Right cardiac atrium (tissue), 5 donors: Measurements from ENCODE around the gene C6orf132. TPM values are rescaled to one million over a fixed set of nuclear protein-coding genes. Genes with fewer than 3 reads are reported as not detected.

Experiments used
- ATAC-seq, 2 donors: fragments of 200-7000 bp; cut with Tn5 transposase; one replicate each; pipeline versions ENCODE4 v1.8.0 to v1.9.1; 2020; ENCODE audit warnings: moderate library complexity in 2 of 2, mild to moderate bottlenecking in 1 of 2
- DNase-seq, 3 donors: peaks; one replicate each; pipeline ENCODE4 v3.0.0-alpha.2; 2020
- H3K27ac ChIP-seq: one replicate; pipeline ENCODE4 v1.5.1; 2013; ENCODE audit warnings: mild to moderate bottlenecking, low read length, control low read depth, moderate library complexity
- H3K27me3 ChIP-seq: one replicate; pipeline ENCODE4 v1.6.1; 2013; ENCODE audit not compliant: control insufficient read depth, insufficient read depth
- H3K4me1 ChIP-seq: one replicate; pipeline ENCODE4 v1.6.1; 2013; ENCODE audit warnings: low read length; ENCODE audit not compliant: control insufficient read depth, insufficient read depth
- H3K4me3 ChIP-seq: one replicate; pipeline ENCODE4 v1.5.1; 2013; ENCODE audit warnings: low read length, control low read depth
- H3K9me3 ChIP-seq: one replicate; pipeline ENCODE4 v1.6.1; 2013; ENCODE audit warnings: low read length; ENCODE audit not compliant: control insufficient read depth
- WGBS: extraction: QIAGEN DNeasy Blood & Tissue Kit; methylation state at CpG from one replicate; pipeline ENCODE4 v1.1.7; 2013; 5-methylcytosine and 5-hydroxymethylcytosine counted together
- intact Hi-C, 4 donors: fragments of 100-400 bp; cut with DNase I; formaldehyde crosslinking; loops; one replicate each; pipeline versions ENCODE4 v1.11.0 to v1.14.0; 2022 to 2023
- long read RNA-seq, 4 donors: library from polyadenylated mRNA; unstranded; transcript quantifications; one replicate each; pipeline ENCODE4 v2.0.0, GENCODE V29; 2020 to 2021
- polyA plus RNA-seq: library from polyadenylated mRNA; stranded (reverse); fragments of 200-250 nt; gene quantifications from one replicate; pipeline ENCODE4 v1.2.3, GENCODE V29; 2013
- total RNA-seq, 4 donors: library from RNA; stranded (reverse); fragmentation: NEBNext Ultra II Directional; extraction: Animal tissue kit (Norgen Biotek cat#: 25700); gene quantifications; one replicate each; pipeline ENCODE4 v1.2.1, GENCODE V29; 2021
- donor health status: healthy with polysubstance abuse.
- donor health status: DM: no; HTN: yes; CAD: no.
- donor health status: DM: no; HTN: no; CAD: no.
- donor health status: DM: no; HTN: yes; CAD: no; lungs with severe emphysema.
- donor health status: DM: yes; HTN: yes; CAD: no.

C6orf132 gene, protein sequence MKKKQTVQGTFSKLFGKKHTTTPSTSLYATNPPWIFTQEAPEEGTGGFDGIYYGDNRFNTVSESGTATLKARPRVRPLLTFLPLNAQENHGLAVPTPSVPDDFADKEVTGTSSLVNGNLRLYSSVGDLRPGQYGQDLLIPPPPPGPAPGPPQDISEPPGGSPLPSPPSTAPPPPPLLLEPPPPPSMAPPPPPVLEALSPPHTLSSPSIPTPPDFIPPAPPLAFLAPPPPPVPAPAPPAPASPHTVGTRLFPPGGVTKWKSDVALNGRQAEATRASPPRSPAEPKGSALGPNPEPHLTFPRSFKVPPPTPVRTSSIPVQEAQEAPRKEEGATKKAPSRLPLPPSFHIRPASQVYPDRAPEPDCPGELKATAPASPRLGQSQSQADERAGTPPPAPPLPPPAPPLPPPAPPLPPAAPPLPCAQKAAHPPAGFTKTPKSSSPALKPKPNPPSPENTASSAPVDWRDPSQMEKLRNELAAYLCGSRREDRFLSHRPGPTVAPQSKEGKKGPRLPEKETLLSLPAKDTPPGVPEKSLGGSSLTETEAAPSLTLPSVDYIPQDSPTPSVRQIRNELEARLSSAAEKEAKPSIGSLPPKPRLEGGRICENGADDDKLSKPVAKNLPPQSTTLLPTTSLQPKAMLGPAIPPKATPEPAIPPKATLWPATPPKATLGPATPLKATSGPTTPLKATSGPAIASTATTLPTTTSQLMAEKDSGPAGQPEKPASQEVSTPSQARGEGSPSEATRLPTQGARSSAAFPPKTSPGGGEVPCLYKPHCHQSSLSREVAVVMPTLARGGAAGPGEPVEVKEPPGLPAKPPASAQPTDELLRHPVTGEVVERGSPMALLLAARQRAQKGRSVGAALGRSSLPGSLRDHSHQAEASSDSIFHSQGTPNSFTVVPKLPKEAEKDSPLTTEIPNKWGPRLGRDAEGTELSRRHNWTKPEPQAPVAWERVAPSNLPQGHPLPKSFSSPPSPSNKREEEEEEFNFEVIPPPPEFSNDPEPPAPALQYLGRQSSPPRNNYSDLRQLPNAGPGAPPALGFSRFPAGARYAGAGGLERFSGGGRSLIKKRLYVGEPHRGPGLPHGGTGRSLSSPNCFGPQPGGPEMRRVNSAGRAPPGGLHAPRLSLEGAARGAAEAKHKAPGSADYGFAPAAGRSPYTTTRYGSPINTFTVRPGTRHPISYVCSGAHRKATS
- total RNA-seq (1 to 10 TPM in 3 of 4 donors, under 1 TPM in 1; 0.64 to 2.4 (median 1.6) TPM), polyA plus RNA-seq (1.8 TPM)
- long read RNA-seq, donor 1, partial matches to known transcripts = 0 of 1 reads
- long read RNA-seq, donor 1, other reads (novel, unspliced or antisense) = 1 of 1 reads
- long read RNA-seq, donor 2, partial matches to known transcripts = 0 of 3 reads
- long read RNA-seq, donor 2, other reads (novel, unspliced or antisense) = 2 of 3 reads
- long read RNA-seq, donor 3 = 0 reads
- long read RNA-seq, donor 4 = 0 reads

DNA sequence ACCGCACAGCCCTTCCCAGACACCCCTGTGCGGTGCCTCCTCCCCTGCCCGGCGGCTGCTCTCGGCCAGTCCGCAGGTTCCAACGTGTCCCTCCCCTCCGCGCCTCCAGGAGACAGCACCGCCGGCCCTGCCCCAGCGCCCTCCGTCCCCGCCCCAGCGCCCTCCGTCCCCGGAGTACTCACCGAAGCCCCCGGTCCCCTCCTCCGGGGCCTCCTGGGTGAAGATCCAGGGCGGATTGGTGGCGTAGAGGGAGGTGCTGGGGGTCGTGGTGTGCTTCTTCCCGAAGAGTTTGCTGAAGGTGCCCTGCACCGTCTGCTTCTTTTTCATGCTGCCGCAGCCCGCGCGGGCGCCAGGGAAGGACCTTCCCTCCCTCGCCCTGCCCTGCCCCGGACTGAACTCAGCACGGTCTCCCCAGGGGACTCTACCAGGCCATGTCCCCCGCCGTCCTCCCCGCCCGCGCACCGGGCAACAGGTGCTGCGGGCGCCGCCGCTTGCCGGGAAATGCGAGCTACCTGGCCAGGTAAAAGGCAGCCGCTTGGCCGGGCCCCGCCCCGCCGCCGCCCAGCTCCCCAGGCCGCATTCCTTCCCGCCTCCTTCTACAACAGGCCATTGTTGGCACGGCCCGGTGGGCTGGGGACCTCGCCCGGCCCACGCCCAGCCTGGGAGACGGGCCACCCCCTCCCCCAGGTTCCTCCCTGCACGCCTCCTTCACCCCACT is at the start of gene C6orf132:
TSS of gene C6orf132 (minus strand) at position 503 of the 718 bp plus-strand sequence. CDS start at position 327, 176 bp downstream.
- intact Hi-C loops = no loop called here
- Histone ChIP-seq H3K4me1 (no peaks in the 10 kb centered on the region), H3K9me3 (no peaks in the 10 kb centered on the region), H3K27ac (no peak within 1 kb of the TSS), H3K27me3 (no peaks in the 10 kb centered on the region), H3K4me3 (peak within 1 kb of the TSS; percentile 40)
- ATAC-seq = peak; percentile 58 to 60
- WGBS = 4% methylated on average over 60 of the region's 60 CpGs
- peak in 2 of 3 donors; percentile 67 to 78 for DNase-seq

- H3K4me3 ChIP-seq = no peak overlapping the region
- no peaks in the 10 kb centered on the region for H3K27me3 ChIP-seq
- 60% methylated on average over 5 of the region's 5 CpGs for WGBS
- ATAC-seq (no peak), DNase-seq (no peak)
- H3K4me1 ChIP-seq = no peaks in the 10 kb centered on the region
- H3K9me3 ChIP-seq = no peaks in the 10 kb centered on the region
- no peak overlapping the region for H3K27ac ChIP-seq
- intact Hi-C loops = no loop called here
Measured at GRCh38 chr6:42190554-42191183, 48.2 kb upstream of the C6orf132 start.

DNA sequence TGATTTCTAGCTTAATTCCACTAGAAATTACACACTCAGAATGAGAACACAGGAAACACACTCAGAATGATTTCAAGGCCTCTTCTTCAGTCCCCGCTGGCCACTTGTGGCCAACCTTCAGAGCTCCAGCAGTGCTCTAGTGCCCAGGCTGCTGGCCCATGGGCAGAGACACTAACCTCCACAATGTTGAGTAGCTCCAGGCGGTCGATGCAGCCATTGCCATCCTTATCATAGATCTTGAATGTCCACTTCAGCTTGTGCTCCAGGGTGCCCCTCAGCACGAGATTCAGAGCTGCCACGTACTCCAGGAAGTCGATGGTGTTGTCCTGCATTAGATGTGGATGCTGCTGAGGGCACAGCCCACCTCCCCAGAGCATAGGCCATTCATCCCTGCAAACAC is 46.0 kb upstream of the C6orf132 start:
- Histone ChIP-seq H3K4me1 (no peaks in the 10 kb centered on the region), H3K27me3 (no peaks in the 10 kb centered on the region), H3K9me3 (no peaks in the 10 kb centered on the region), H3K4me3 (no peak overlapping the region), H3K27ac (no peak overlapping the region)
- ATAC-seq (no peak), DNase-seq (no peak)
- WGBS = 70% methylated on average over 6 of the region's 6 CpGs
- intact Hi-C loops = no loop called here

DNA sequence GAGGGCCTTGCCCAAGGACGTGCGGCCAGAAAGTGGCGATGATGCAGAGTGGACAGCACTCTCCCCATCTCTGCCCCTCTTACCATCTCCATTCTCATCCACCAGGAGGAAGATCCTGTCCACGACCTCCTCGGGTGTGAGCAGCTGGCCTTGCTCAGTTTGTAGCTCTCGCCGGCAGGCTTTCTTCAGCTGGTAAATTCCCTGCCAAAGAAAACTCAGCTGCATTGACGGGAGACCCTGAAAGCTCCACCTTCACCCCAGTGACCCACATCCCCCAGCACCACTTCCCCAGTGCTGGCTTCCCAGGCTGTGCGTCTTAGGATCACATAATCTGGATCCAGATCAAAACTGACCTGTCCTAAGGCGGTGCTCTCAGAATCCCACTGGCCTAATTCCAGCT is 43.2 kb upstream of the C6orf132 start:
- DNase-seq (no peak), ATAC-seq (no peak)
- H3K27me3 ChIP-seq = no peaks in the 10 kb centered on the region
- 49% methylated on average over 10 of the region's 10 CpGs for WGBS
- H3K9me3 ChIP-seq = no peaks in the 10 kb centered on the region
- intact Hi-C loops = no loop called here
- H3K4me3 ChIP-seq = no peak overlapping the region
- no peak overlapping the region for H3K27ac ChIP-seq
- H3K4me1 ChIP-seq = no peaks in the 10 kb centered on the region

DNA sequence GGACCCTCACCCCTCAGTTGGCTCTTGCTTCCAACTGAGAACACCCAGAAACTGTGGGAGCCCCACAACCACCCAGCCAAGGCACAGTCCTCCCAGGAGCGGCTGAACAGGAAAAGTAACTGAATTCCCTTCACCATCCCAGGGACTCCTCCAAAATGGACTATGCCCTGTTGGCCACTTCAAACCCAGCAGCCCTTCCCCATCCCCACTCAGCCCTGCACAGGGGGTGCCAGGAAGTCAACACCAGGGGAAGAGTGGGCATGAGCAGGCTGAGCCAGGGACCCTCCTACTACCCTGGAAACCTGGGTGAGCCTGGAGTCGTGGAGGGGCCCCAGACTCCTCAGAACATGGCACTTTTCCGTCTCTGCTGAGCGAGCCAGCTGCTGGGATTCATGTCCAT is 42.1 kb upstream of the C6orf132 start:
- intact Hi-C loops = no loop called here
- H3K27ac ChIP-seq = no peak overlapping the region
- H3K4me1 ChIP-seq = no peaks in the 10 kb centered on the region
- ATAC-seq = peak in 1 of 2 donors; percentile 20
- no peaks in the 10 kb centered on the region for H3K9me3 ChIP-seq
- DNase-seq = no peak
- 90% methylated on average over 4 of the region's 4 CpGs for WGBS
- H3K27me3 ChIP-seq = no peaks in the 10 kb centered on the region
- no peak overlapping the region for H3K4me3 ChIP-seq

GRCh38 chr6:42182101-42182500 is 39.7 kb upstream of the C6orf132 start:
- H3K4me3 ChIP-seq = no peak overlapping the region
- H3K27me3 ChIP-seq = no peaks in the 10 kb centered on the region
- intact Hi-C loops = no loop called here
- WGBS = 63% methylated on average over 5 of the region's 5 CpGs
- H3K4me1 ChIP-seq = no peaks in the 10 kb centered on the region
- ATAC-seq (no peak), DNase-seq (no peak)
- no peak overlapping the region for H3K27ac ChIP-seq
- H3K9me3 ChIP-seq = no peaks in the 10 kb centered on the region

DNA sequence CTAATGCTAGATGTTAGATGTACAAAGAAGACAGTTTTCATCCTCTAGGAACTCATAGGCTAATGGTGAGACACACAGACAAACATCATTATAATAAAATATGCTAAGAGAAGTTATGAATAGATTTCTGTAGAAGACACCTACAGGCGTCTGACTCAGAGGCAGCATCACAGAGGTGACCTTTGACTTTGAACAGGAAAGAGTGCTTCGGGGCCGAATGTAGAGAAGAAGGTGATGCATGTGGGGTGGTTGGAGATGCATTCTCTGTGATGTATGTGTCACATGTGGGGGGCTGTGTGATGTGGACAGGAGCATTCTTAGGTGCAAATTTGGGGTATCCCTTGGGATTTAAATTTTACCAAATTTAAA is 37.5 kb upstream of the C6orf132 start:
- no peak overlapping the region for H3K4me3 ChIP-seq
- no peaks in the 10 kb centered on the region for H3K27me3 ChIP-seq
- intact Hi-C loops = no loop called here
- H3K4me1 ChIP-seq = no peaks in the 10 kb centered on the region
- H3K27ac ChIP-seq = no peak overlapping the region
- ATAC-seq (no peak), DNase-seq (no peak)
- 76% methylated on average over 3 of the region's 3 CpGs for WGBS
- no peaks in the 10 kb centered on the region for H3K9me3 ChIP-seq

DNA sequence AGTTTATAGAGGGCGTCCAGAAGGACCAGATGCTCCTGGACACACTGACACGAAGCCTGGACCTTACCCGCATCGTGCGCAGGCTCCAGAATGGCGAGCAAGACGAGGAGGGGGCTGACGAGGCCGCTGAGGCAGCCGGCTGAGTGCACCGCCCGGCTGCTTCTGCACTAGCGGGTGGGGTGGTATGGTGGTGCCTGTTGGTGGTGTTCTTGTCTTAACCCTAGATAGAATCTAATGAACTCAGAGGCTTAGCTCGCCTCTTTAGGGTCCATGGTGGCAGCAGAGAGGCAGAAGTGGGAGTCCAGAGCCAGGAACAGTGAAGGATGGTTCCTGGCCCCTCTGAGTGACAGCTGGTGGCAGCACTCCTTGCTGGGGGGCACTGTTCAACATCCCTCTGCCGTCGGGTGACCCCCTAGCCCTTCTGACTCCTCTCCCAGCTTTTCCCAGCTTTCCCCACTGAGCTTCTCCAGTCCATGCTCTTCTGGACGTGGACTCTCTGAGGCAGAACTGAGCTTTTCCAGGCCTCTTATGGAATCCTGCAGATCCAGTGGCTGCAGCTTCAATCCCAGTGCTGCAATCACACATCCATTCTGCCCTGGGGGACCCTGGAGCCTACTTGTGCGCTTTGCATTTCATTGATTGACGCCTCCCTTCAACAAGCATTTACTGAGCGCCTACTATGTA is 37.0 kb upstream of the C6orf132 start:
- intact Hi-C loops = no loop called here
- no peak for ATAC-seq
- DNase-seq = no peak
- H3K4me1 ChIP-seq = no peaks in the 10 kb centered on the region
- no peaks in the 10 kb centered on the region for H3K27me3 ChIP-seq
- H3K9me3 ChIP-seq = no peaks in the 10 kb centered on the region
- no peak overlapping the region for H3K4me3 ChIP-seq
- WGBS = 90% methylated on average over 20 of the region's 20 CpGs
- no peak overlapping the region for H3K27ac ChIP-seq

DNA sequence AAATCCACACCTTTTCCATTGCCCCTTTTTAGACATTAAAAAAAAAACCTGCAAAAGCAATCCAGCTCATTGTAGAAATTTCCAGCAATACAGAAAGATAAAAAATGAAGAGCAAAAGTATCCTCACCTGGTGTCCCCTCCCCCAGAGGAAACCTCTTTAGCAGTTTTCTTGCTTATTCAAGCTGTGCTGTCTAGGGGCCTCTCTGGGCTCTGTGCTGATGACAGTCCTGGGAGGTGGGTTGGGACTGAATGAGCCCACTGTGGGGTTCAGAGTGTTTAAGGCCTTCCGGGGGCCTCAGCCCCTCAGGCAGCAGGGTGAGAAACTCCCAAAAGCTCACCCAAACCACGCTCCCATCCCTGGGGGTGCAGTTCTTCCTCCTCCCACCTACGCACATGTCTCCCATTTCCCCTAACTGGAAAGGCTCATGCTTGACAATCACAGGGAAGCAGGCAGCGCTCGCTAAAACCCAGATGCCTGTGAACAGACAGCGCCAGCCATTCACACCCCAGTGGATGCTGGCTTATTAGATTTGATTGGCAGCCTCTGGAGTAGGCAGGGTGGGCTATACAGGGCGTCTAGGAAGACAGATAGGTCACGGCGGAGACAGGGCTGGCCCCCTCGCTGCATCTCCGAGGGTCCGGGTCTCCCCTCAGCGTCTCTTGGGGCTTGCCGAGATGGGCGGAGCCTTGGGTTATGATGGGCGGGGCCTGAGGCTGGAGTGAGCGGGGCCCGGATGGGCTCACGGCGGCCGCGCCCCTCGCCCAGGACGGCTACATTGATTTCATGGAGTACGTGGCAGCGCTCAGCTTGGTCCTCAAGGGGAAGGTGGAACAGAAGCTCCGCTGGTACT is 35.3 kb upstream of the C6orf132 start:
- 14% methylated on average over 27 of the region's 27 CpGs for WGBS
- Histone ChIP-seq H3K9me3 (no peaks in the 10 kb centered on the region), H3K4me1 (no peaks in the 10 kb centered on the region), H3K27ac (no peak overlapping the region), H3K27me3 (no peaks in the 10 kb centered on the region), H3K4me3 (no peak overlapping the region)
- intact Hi-C loops = no loop called here
- ATAC-seq = peak in 1 of 2 donors; percentile 18
- peak in 1 of 3 donors; percentile 37 for DNase-seq
